ENCODE results near the gene CKMT2.

DNA sequence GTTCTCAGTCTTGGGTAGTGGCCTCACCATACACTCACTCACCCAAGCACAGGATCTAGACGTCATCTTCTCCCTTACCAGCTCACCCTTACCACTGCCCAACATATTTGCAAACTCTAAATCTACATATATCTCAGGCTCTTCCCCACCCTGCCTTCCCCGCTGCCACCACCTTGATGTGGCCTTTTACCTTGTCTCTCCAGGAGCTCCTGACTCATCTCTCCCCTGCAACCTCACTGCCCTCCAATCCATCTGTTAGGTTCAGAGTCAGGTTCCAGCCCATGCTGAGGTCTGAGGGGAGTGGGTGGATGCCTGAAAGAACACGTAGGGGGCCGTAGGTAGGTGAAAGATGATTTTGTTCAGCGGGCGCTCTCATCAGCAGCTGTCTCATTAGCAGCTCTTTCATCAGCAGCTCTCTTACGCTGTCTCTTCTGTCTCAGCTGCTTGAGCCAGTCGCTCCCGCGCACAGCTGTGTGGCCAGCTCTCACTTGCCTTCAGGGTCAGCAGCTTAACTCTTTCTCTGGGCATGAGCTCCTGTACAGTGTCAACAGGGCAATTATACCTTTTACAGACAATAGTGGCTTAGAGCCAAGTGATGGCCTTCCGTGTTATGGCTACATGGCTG lies 23.1 kb upstream of the CKMT2 start:
- TF ChIP-seq, protein P1, sequence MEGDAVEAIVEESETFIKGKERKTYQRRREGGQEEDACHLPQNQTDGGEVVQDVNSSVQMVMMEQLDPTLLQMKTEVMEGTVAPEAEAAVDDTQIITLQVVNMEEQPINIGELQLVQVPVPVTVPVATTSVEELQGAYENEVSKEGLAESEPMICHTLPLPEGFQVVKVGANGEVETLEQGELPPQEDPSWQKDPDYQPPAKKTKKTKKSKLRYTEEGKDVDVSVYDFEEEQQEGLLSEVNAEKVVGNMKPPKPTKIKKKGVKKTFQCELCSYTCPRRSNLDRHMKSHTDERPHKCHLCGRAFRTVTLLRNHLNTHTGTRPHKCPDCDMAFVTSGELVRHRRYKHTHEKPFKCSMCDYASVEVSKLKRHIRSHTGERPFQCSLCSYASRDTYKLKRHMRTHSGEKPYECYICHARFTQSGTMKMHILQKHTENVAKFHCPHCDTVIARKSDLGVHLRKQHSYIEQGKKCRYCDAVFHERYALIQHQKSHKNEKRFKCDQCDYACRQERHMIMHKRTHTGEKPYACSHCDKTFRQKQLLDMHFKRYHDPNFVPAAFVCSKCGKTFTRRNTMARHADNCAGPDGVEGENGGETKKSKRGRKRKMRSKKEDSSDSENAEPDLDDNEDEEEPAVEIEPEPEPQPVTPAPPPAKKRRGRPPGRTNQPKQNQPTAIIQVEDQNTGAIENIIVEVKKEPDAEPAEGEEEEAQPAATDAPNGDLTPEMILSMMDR (IDR thresholded peaks at IDR 0.05; ENCODE audit: extremely low read depth in 1 of 2, insufficient read depth in 1 of 2, low read depth in 1 of 2, low read length in 2 of 2), result no peak
- no peak for TF ChIP-seq POLR2A (IDR thresholded peaks at IDR 0.05; ENCODE audit: low read depth, low read length)
- no peak for TF ChIP-seq JUN (IDR thresholded peaks at IDR 0.05; ENCODE audit: borderline replicate concordance, insufficient read depth, insufficient read length, low read depth)
